H1 (cell line): Measurements from ENCODE around the gene TADA3. TPM values are rescaled to one million over a fixed set of nuclear protein-coding genes. Genes with fewer than 3 reads are reported as not detected.

Experiments used
- CTCF ChIA-PET: fragments of 300-600 bp; sonication (Branson Sonifier 250); formaldehyde crosslinking; loops from one replicate; lab custom pipeline; 2021; ENCODE audit not compliant: partially characterized antibody; lab: Charles Lee
- POLR2A ChIA-PET: fragments of 300-600 bp; sonication (Branson Sonifier 250); formaldehyde crosslinking; loops from one replicate; lab custom pipeline; 2021; ENCODE audit warnings: inconsistent platforms; ENCODE audit not compliant: partially characterized antibody; lab: Charles Lee
- DNase-seq, 2 experiments: peaks; one replicate each; pipeline versions ENCODE4 v3.0.0 to v3.0.0-alpha.2; 2010 to 2022; ENCODE audit warnings: low spot score in 2 of 2, low read depth in 1 of 2, mixed read lengths in 1 of 2
- FAIRE-seq: peaks from 2 replicates; lab custom pipeline; 2011; peaks lifted over from hg19 to GRCh38; lab: Jason Lieb, UNC
- H2AFZ ChIP-seq: 2 replicates; pipeline ENCODE4 v1.8.1; 2012; ENCODE audit warnings: low read length, inconsistent platforms
- H2AK5ac ChIP-seq: 2 replicates; pipeline ENCODE4 v1.6.1; 2013; ENCODE audit warnings: low read depth, low read length
- H2BK120ac ChIP-seq: replicated peaks from 2 replicates; pipeline ENCODE3; 2013; ENCODE audit warnings: low read depth, low read length, inconsistent platforms
- H2BK12ac ChIP-seq: 2 replicates; pipeline ENCODE4 v1.6.1; 2013; ENCODE audit warnings: low read depth, low read length
- H2BK15ac ChIP-seq: 2 replicates; pipeline ENCODE4 v1.6.1; 2013; ENCODE audit warnings: low read length
- H2BK20ac ChIP-seq: 2 replicates; pipeline ENCODE4 v1.6.1; 2013; ENCODE audit warnings: low read length
- H2BK5ac ChIP-seq: 2 replicates; pipeline ENCODE4 v1.6.1; 2013; ENCODE audit warnings: low read depth, low read length
- H3K14ac ChIP-seq: 2 replicates; pipeline ENCODE4 v1.6.1; 2013; ENCODE audit warnings: inconsistent platforms; ENCODE audit not compliant: insufficient read length
- H3K18ac ChIP-seq: 2 replicates; pipeline ENCODE4 v1.6.1; 2013; ENCODE audit warnings: low read length; ENCODE audit errors: extremely low read depth
- H3K23ac ChIP-seq: 2 replicates; pipeline ENCODE4 v1.6.1; 2013; ENCODE audit warnings: inconsistent platforms; ENCODE audit not compliant: insufficient read length
- H3K23me2 ChIP-seq: 2 replicates; pipeline ENCODE4 v1.6.1; 2013; ENCODE audit warnings: low read depth, low read length
- H3K27ac ChIP-seq: 2 replicates; pipeline ENCODE4 v1.6.1; 2011; ENCODE audit warnings: low read depth, low read length, inconsistent platforms
- H3K27me3 ChIP-seq, 4 experiments: replicated peaks in 1 of 4; 1 replicate in 1 of 4; 2 replicates in 3 of 4; pipeline versions ENCODE4 v1.6.1 to v1.8.1; 2011 to 2013; ENCODE audit warnings: low read length in 3 of 4, mild to moderate bottlenecking in 3 of 4, inconsistent platforms in 2 of 4, mixed read lengths in 2 of 4, moderate library complexity in 1 of 4; ENCODE audit not compliant: control insufficient read depth in 3 of 4, insufficient read depth in 3 of 4; ENCODE audit errors: extremely low read depth in 1 of 4
- H3K36me3 ChIP-seq, 4 experiments: 2 replicates each; pipeline versions ENCODE4 v1.6.1 to v1.8.1; 2011 to 2013; ENCODE audit warnings: mild to moderate bottlenecking in 4 of 4, low read length in 3 of 4, moderate library complexity in 2 of 4, control low read depth in 1 of 4, inconsistent platforms in 1 of 4; ENCODE audit not compliant: insufficient read depth in 4 of 4, control insufficient read depth in 2 of 4
- H3K4ac ChIP-seq: replicated peaks from 2 replicates; pipeline ENCODE3; 2013; ENCODE audit warnings: low read length, low read depth, mixed read lengths, inconsistent platforms; ENCODE audit not compliant: insufficient read length
- H3K4me1 ChIP-seq, 4 experiments: replicated peaks in 1 of 4; 1 replicate in 1 of 4; 2 replicates in 3 of 4; pipeline versions ENCODE4 v1.6.1 to v1.8.1; 2011 to 2013; ENCODE audit warnings: low read length in 3 of 4, inconsistent platforms in 2 of 4, mixed read lengths in 1 of 4; ENCODE audit not compliant: insufficient read depth in 4 of 4, control insufficient read depth in 3 of 4
- H3K4me2 ChIP-seq, 2 experiments: 2 replicates each; pipeline versions ENCODE4 v1.6.1 to v1.8.1; 2011 to 2013; ENCODE audit warnings: low read depth in 2 of 2, low read length in 2 of 2, control low read depth in 1 of 2, inconsistent platforms in 1 of 2, mild to moderate bottlenecking in 1 of 2; ENCODE audit not compliant: insufficient read depth in 1 of 2
- H3K4me3 ChIP-seq, 4 experiments: fragments of 200-600, 300-600 bp in 1 of 4; sonication (generic), shearing (Covaris generic), sonication (Bioruptor Twin) in 1 of 4; 2 replicates each; pipeline versions ENCODE4 v1.5.1 to v1.8.1; 2011 to 2016; ENCODE audit warnings: low read length in 4 of 4, low read depth in 3 of 4, control low read depth in 2 of 4, inconsistent platforms in 2 of 4, mild to moderate bottlenecking in 2 of 4, mixed read lengths in 1 of 4, moderate library complexity in 1 of 4; ENCODE audit not compliant: insufficient read depth in 2 of 4; ENCODE audit errors: extremely low read depth in 1 of 4
- H3K56ac ChIP-seq: replicated peaks from 2 replicates; pipeline ENCODE3; 2013; ENCODE audit warnings: low read depth, mild to moderate bottlenecking, mixed read lengths, low read length, inconsistent platforms; ENCODE audit not compliant: insufficient read length
- H3K79me1 ChIP-seq: 2 replicates; pipeline ENCODE4 v1.6.1; 2013; ENCODE audit warnings: low read depth, low read length, control low read depth
- H3K79me2 ChIP-seq, 2 experiments: 2 replicates each; pipeline versions ENCODE4 v1.6.1 to v1.8.1; 2012 to 2013; ENCODE audit warnings: low read length in 2 of 2, mild to moderate bottlenecking in 2 of 2, inconsistent platforms in 1 of 2; ENCODE audit not compliant: insufficient read depth in 2 of 2, control insufficient read depth in 1 of 2
- H3K9ac ChIP-seq, 4 experiments: replicated peaks in 1 of 4; 1 replicate in 1 of 4; 2 replicates in 3 of 4; pipeline versions ENCODE4 v1.6.1 to v1.8.1; 2011 to 2013; ENCODE audit warnings: low read depth in 3 of 4, low read length in 3 of 4, control low read depth in 2 of 4, mild to moderate bottlenecking in 2 of 4, moderate library complexity in 2 of 4, inconsistent platforms in 1 of 4; ENCODE audit errors: extremely low read depth in 1 of 4
- H3K9me3 ChIP-seq, 2 experiments: 2 replicates each; pipeline versions ENCODE4 v1.6.1 to v1.8.1; 2012 to 2013; ENCODE audit warnings: mild to moderate bottlenecking in 2 of 2, moderate library complexity in 2 of 2, control low read depth in 1 of 2, inconsistent platforms in 1 of 2, low read depth in 1 of 2, low read length in 1 of 2, mixed read lengths in 1 of 2; ENCODE audit not compliant: insufficient read depth in 2 of 2
- H4K20me1 ChIP-seq, 2 experiments: replicated peaks in 1 of 2; 2 replicates each; pipeline versions ENCODE3 to v1.8.1; 2011 to 2013; ENCODE audit warnings: inconsistent platforms in 2 of 2, low read length in 2 of 2, mild to moderate bottlenecking in 1 of 2; ENCODE audit not compliant: insufficient read depth in 2 of 2, control insufficient read depth in 1 of 2
- H4K5ac ChIP-seq: 2 replicates; pipeline ENCODE4 v1.6.1; 2013; ENCODE audit warnings: low read length, low read depth, mixed read lengths, inconsistent platforms; ENCODE audit not compliant: insufficient read length
- H4K8ac ChIP-seq: 2 replicates; pipeline ENCODE4 v1.8.0; 2013; ENCODE audit warnings: mild to moderate bottlenecking, moderate library complexity, low read length, inconsistent platforms; ENCODE audit not compliant: insufficient read depth; ENCODE audit errors: extremely low read depth
- H4K91ac ChIP-seq: replicated peaks from 2 replicates; pipeline ENCODE3; 2013; ENCODE audit warnings: low read length, mixed read lengths, inconsistent platforms; ENCODE audit not compliant: insufficient read length
- BRCA1 ChIP-seq: IDR thresholded peaks from 2 replicates; pipeline ENCODE4 v1.6.1; 2012; ENCODE audit warnings: low read depth, low read length, improper control_type of control experiment
- GTF2F1 ChIP-seq: IDR thresholded peaks from 2 replicates; pipeline ENCODE4 v1.6.1; 2012; ENCODE audit warnings: low read depth, low read length, improper control_type of control experiment, borderline replicate concordance
- PHF8 ChIP-seq: fragments of 200-600 bp; sonication (generic); conservative IDR thresholded peaks from 2 replicates; pipeline ENCODE4 v1.7.1; 2012; ENCODE audit warnings: low read depth, mild to moderate bottlenecking, inconsistent platforms, low read length, moderate library complexity
- SP2 ChIP-seq: IDR thresholded peaks from 2 replicates; pipeline ENCODE4 v1.6.1; 2012; ENCODE audit warnings: mild to moderate bottlenecking, low read length, inconsistent platforms
- TCF12 ChIP-seq: IDR thresholded peaks from 2 replicates; pipeline ENCODE4 v1.6.1; 2011; ENCODE audit warnings: low read depth, mild to moderate bottlenecking, low read length
- WGBS, 2 experiments: shearing (Covaris generic) in 1 of 2; methylation state at CpG; one replicate each; pipeline versions ENCODE4 v1.1.6 to v1.1.7; 2013 to 2015; ENCODE audit warnings: low lambda C conversion rate in 2 of 2, mixed read lengths in 2 of 2, inconsistent platforms in 1 of 2, low coverage in 1 of 2, missing lambda C conversion rate in 1 of 2; ENCODE audit not compliant: insufficient replicate concordance in 2 of 2, insufficient coverage in 1 of 2, insufficient read length in 1 of 2; ENCODE audit errors: extremely low coverage in 1 of 2, missing lambda C conversion rate in 1 of 2; 5-methylcytosine and 5-hydroxymethylcytosine counted together
- polyA plus RNA-seq, 7 experiments: library from polyadenylated mRNA; depleted of rRNA in 3 of 7; stranded (reverse) in 5 of 7; unstranded in 2 of 7; fragments of >200 nt in 5 of 7; fragments of 200-250 nt in 2 of 7; gene quantifications; 1 replicate in 5 of 7; 2 replicates in 1 of 7; 4 replicates in 1 of 7; pipeline versions ENCODE4 v1.2.1 to v1.2.3, GENCODE V29; 2011 to 2013; ENCODE audit warnings: missing spikeins in 2 of 7, mixed read lengths in 2 of 7
- total RNA-seq: library from RNA; stranded (reverse); fragmentation: NEBNext Ultra II Directional; extraction: Animal tissue kit (Norgen Biotek cat#: 25700); gene quantifications from 2 replicates; pipeline ENCODE4 v1.2.1, GENCODE V29; 2021

The TADA3 gene
- total and polyA plus RNA-seq, 2 of the 8 experiments (the other 6 are each of a cell fraction or from before 2014, with no cell fraction given), result 43.4 to 50.3 TPM

DNA sequence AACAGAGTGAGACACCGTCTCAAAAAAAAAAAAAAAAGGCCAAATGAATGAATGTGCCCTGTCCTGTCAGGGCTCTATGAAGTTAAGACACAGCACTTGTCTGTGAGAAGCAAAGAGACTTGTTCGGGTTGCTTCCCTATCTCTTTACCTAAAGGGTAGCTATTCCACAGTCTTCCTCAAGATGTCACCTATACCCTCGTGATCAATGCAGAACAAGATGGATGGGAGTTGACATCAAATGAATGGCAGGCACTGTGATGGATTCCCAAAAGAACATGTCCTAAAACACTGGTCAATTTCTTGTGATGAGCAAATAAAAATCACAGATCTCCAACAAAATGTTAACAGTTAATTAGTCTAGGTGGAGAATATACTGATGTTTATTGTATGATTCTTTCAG is 9.5 kb downstream of the TADA3 start:
- ChIA-PET POLR2A (interaction anchor here (1.0 to 2.4 kb wide), 4 partner anchors 10 to 33 kb away, joined by 4 to 10 read pairs (median 6); partner anchors contain the start of genes ARPC4, OGG1 and TADA3), CTCF (interaction anchor here (1.0 to 3.9 kb wide), 6 partner anchors 8 to 125 kb away, joined by 3 to 11 read pairs (median 5); no protein-coding TSS in a partner anchor)
- Histone ChIP-seq H3K36me3 (peaks cover 4 to 47% (median 27%) of the 10 kb centered on the region in 4 experiments), H3K18ac (no peak overlapping the region), H3K4ac (no peak overlapping the region), H2BK5ac (no peak overlapping the region), H3K79me1 (no peaks in the 10 kb centered on the region), H2BK12ac (no peak overlapping the region), H3K56ac (no peak overlapping the region), H2AFZ (no peak overlapping the region), H3K14ac (no peak overlapping the region), H3K27ac (no peak overlapping the region), H3K79me2 (no peaks in the 10 kb centered on the region), H4K91ac (no peak overlapping the region), H2BK20ac (no peak overlapping the region), H3K23ac (no peak overlapping the region), H4K8ac (no peak overlapping the region), H3K9ac (no peak overlapping the region), H3K4me1 (no peaks in the 10 kb centered on the region), H3K27me3 (no peaks in the 10 kb centered on the region), H3K23me2 (no peaks in the 10 kb centered on the region), H3K9me3 (no peaks in the 10 kb centered on the region), H4K20me1 (peaks cover 0 to 1% of the 10 kb centered on the region in 2 experiments), H2BK15ac (no peak overlapping the region), H3K4me2 (no peak overlapping the region), H2BK120ac (no peak overlapping the region), H3K4me3 (no peak overlapping the region), H2AK5ac (no peak overlapping the region), H4K5ac (no peak overlapping the region)
- 52% methylated on average over 2 of the region's 3 CpGs; no CpG with 5 or more reads in 1 of the 2 experiments for WGBS, 2 experiments
- FAIRE-seq (no peak), DNase-seq (no peak)
- TF ChIP-seq SP2, result no peak
- no peak for TF ChIP-seq BRCA1
- TF ChIP-seq GTF2F1, result no peak
- TF ChIP-seq PHF8, result no peak
- TF ChIP-seq TCF12, result no peak
